Vagina (tissue), 2 donors: ENCODE measurements around the gene ARHGEF17. TPM values are rescaled to one million over a fixed set of nuclear protein-coding genes. Genes with fewer than 3 reads are reported as not detected.

Experiments
- DNase-seq, 2 donors: peaks; one replicate each; pipeline ENCODE4 v3.0.0-alpha.2; 2017; ENCODE audit errors: extremely low spot score in 2 of 2
- H3K27ac ChIP-seq: fragments of 200-600 bp; sonication (generic); one replicate; pipeline ENCODE4 v1.5.1; 2019
- H3K27me3 ChIP-seq: fragments of 200-600 bp; sonication (generic); one replicate; pipeline ENCODE4 v1.5.1; 2019
- H3K36me3 ChIP-seq, 2 donors: fragments of 200-600 bp; sonication (generic); one replicate each; pipeline ENCODE4 v1.5.1; 2017 to 2019
- H3K4me1 ChIP-seq: fragments of 200-600 bp; sonication (generic); one replicate; pipeline ENCODE4 v1.5.1; 2019
- H3K4me3 ChIP-seq, 2 donors: fragments of 200-600 bp; sonication (generic); 1 replicate in 1 of 2; 2 replicates in 1 of 2; pipeline ENCODE4 v1.5.1; 2016 to 2019
- H3K9me3 ChIP-seq: fragments of 200-600 bp; sonication (generic); one replicate; pipeline ENCODE4 v1.5.1; 2019
- CTCF ChIP-seq, 3 experiments: fragments of 450-650 bp in 2 of 3; fragments of 200-600 bp in 1 of 3; sonication (generic) in 1 of 3; IDR thresholded peaks; one replicate each; pipeline ENCODE4 v1.5.1; 2017 to 2019; ENCODE audit warnings: antibody characterized with exemption in 3 of 3, mild to moderate bottlenecking in 2 of 3, moderate library complexity in 2 of 3
- POLR2A ChIP-seq, 2 donors: fragments of 450-650 bp; IDR thresholded peaks; one replicate each; pipeline ENCODE4 v1.6.1; 2017; ENCODE audit warnings: antibody characterized with exemption in 2 of 2, mild to moderate bottlenecking in 2 of 2, moderate library complexity in 2 of 2
- POLR2AphosphoS5 ChIP-seq, 2 donors: sonication (generic); formaldehyde crosslinking; IDR thresholded peaks; one replicate each; pipeline ENCODE4 v1.9.0; 2017; ENCODE audit warnings: antibody characterized with exemption in 2 of 2, mild to moderate bottlenecking in 2 of 2, low read depth in 1 of 2; ENCODE audit not compliant: insufficient read depth in 1 of 2
- intact Hi-C: fragments of 100-400 bp; cut with DNase I; formaldehyde crosslinking; loops from one replicate; pipeline ENCODE4 v1.15.1; 2023
- total RNA-seq: library from RNA; depleted of rRNA; stranded (reverse); fragments of >200 nt; gene quantifications from one replicate; pipeline ENCODE4 v1.2.3, GENCODE V29; 2016

The ARHGEF17 gene
- total RNA-seq, 1 donor from 2014 or later: 32.9 TPM

GRCh38 chr11:73340164-73340563, 32.1 kb downstream of the ARHGEF17 start:
- Histone ChIP-seq H3K9me3 (no peaks in the 10 kb centered on the region), H3K36me3 (no peaks in the 10 kb centered on the region), H3K27me3 (no peaks in the 10 kb centered on the region), H3K4me3 (no peak overlapping the region), H3K27ac (no peak overlapping the region), H3K4me1 (peaks cover 56% of the 10 kb centered on the region)
- DNase-seq: no peak
- no peak for TF ChIP-seq CTCF (IDR thresholded peaks at IDR 0.05)
- TF ChIP-seq POLR2A (IDR thresholded peaks at IDR 0.05): no peak
- no peak for TF ChIP-seq POLR2AphosphoS5 (IDR thresholded peaks at IDR 0.05; ENCODE audit: insufficient read depth in 1 of 2, low read depth in 1 of 2)
- intact Hi-C loops: no loop called here

- H3K4me3 ChIP-seq: peak overlapping the region; percentile 34 to 48
- H3K4me1 ChIP-seq: peaks cover 45% of the 10 kb centered on the region
- H3K27ac ChIP-seq: no peak overlapping the region
These were observed 34.6 kb downstream of the ARHGEF17 start for GRCh38 chr11:73342633-73343032.

GRCh38 chr11:73343076-73343873, 35.2 kb downstream of the ARHGEF17 start:
- no peak for TF ChIP-seq POLR2A (IDR thresholded peaks at IDR 0.05)
- TF ChIP-seq CTCF (IDR thresholded peaks at IDR 0.05): no peak
- no peak for TF ChIP-seq POLR2AphosphoS5 (IDR thresholded peaks at IDR 0.05; ENCODE audit: insufficient read depth in 1 of 2, low read depth in 1 of 2)
- Histone ChIP-seq H3K36me3 (no peaks in the 10 kb centered on the region), H3K27me3 (no peaks in the 10 kb centered on the region), H3K9me3 (no peaks in the 10 kb centered on the region), H3K4me3 (peak overlapping the region; percentile 34 to 48), H3K4me1 (peaks cover 38% of the 10 kb centered on the region), H3K27ac (peak overlapping the region; percentile 28)
- intact Hi-C loops: no loop called here
- DNase-seq: no peak

More at GRCh38 chr11:73342633-73343032, 34.6 kb downstream of the ARHGEF17 start:
- no peaks in the 10 kb centered on the region for H3K36me3 ChIP-seq
- intact Hi-C loops: no loop called here
- H3K9me3 ChIP-seq: no peaks in the 10 kb centered on the region
- no peak for TF ChIP-seq CTCF (IDR thresholded peaks at IDR 0.05)
- TF ChIP-seq POLR2A (IDR thresholded peaks at IDR 0.05): no peak
- no peak for DNase-seq
- H3K27me3 ChIP-seq: no peaks in the 10 kb centered on the region

GRCh38 chr11:73344191-73344607, 36.1 kb downstream of the ARHGEF17 start:
- TF ChIP-seq POLR2A (IDR thresholded peaks at IDR 0.05) (no peak), POLR2AphosphoS5 (IDR thresholded peaks at IDR 0.05; ENCODE audit: insufficient read depth in 1 of 2, low read depth in 1 of 2) (no peak), CTCF (IDR thresholded peaks at IDR 0.05) (no peak)
- H3K4me3 ChIP-seq: peak overlapping the region in 1 of 2 donors; percentile 48
- intact Hi-C loops: no loop called here

GRCh38 chr11:73345481-73346160, 37.5 kb downstream of the ARHGEF17 start:
- intact Hi-C loops: no loop called here
- Histone ChIP-seq H3K27ac (no peak overlapping the region), H3K36me3 (no peaks in the 10 kb centered on the region), H3K27me3 (no peaks in the 10 kb centered on the region), H3K9me3 (no peaks in the 10 kb centered on the region), H3K4me1 (peaks cover 46% of the 10 kb centered on the region), H3K4me3 (no peak overlapping the region)
- DNase-seq: no peak
- no peak for TF ChIP-seq POLR2A (IDR thresholded peaks at IDR 0.05)
- TF ChIP-seq CTCF (IDR thresholded peaks at IDR 0.05): no peak
- TF ChIP-seq POLR2AphosphoS5 (IDR thresholded peaks at IDR 0.05; ENCODE audit: insufficient read depth in 1 of 2, low read depth in 1 of 2): no peak

More at GRCh38 chr11:73344191-73344607, 36.1 kb downstream of the ARHGEF17 start:
- Histone ChIP-seq H3K9me3 (no peaks in the 10 kb centered on the region), H3K27me3 (no peaks in the 10 kb centered on the region), H3K36me3 (no peaks in the 10 kb centered on the region), H3K4me1 (peaks cover 34% of the 10 kb centered on the region), H3K27ac (peak overlapping the region; percentile 6)
- no peak for DNase-seq
